ENCODE data around the gene TLR7.

GRCh38 chrX:12936947-12937346 is 70.1 kb downstream of the TLR7 start:
- TF ChIP-seq CTCF (conservative IDR thresholded peaks at IDR 0.05 in 1 of 2, IDR thresholded peaks at IDR 0.05 in 1 of 2; ENCODE audit: low read depth in 1 of 2, low read length in 2 of 2): no peak
- TF ChIP-seq EZH2 (IDR thresholded peaks at IDR 0.05; ENCODE audit: low read length, missing control alignments): no peak
